Keratinocyte (primary cell): ENCODE measurements around the gene ATXN2. TPM values are rescaled to one million over a fixed set of nuclear protein-coding genes. Genes with fewer than 3 reads are reported as not detected.
"Not testable (repeated sequence)": the region's sequence is repeated elsewhere in the genome, so short reads cannot be mapped to it uniquely, and the experiment has no call there.

Source experiments
- DNase-seq: peaks from one replicate; pipeline ENCODE4 v3.0.0-alpha.2; 2011; ENCODE audit warnings: low read depth, missing footprints, low spot score
- FAIRE-seq: peaks from 2 replicates; lab custom pipeline; 2011; peaks lifted over from hg19 to GRCh38; lab: Jason Lieb, UNC
- H2AFZ ChIP-seq: 2 replicates; pipeline ENCODE4 v1.6.0; 2012; ENCODE audit warnings: low read length, control low read depth, inconsistent platforms; ENCODE audit not compliant: control insufficient read depth
- H3K27ac ChIP-seq: 2 replicates; pipeline ENCODE4 v1.5.1; 2011; ENCODE audit warnings: low read length; ENCODE audit not compliant: control insufficient read depth, insufficient read depth
- H3K27me3 ChIP-seq: 3 replicates; pipeline ENCODE4 v1.6.0; 2011; ENCODE audit warnings: low read length; ENCODE audit not compliant: control insufficient read depth, insufficient read depth; ENCODE audit errors: extremely low read depth
- H3K36me3 ChIP-seq, 2 experiments: 2 replicates in 1 of 2; 3 replicates in 1 of 2; pipeline ENCODE4 v1.5.1; 2011; ENCODE audit warnings: low read length in 2 of 2, mild to moderate bottlenecking in 1 of 2; ENCODE audit not compliant: control insufficient read depth in 2 of 2, insufficient read depth in 2 of 2; ENCODE audit errors: extremely low read depth in 1 of 2
- H3K4me1 ChIP-seq: 3 replicates; pipeline ENCODE4 v1.5.1; 2011; ENCODE audit warnings: low read length; ENCODE audit not compliant: control insufficient read depth, insufficient read depth; ENCODE audit errors: extremely low read depth
- H3K4me2 ChIP-seq: 3 replicates; pipeline ENCODE4 v1.6.0; 2011; ENCODE audit warnings: low read depth, low read length; ENCODE audit not compliant: control insufficient read depth, insufficient read depth; ENCODE audit errors: extremely low read depth
- H3K4me3 ChIP-seq, 3 experiments: fragments of 200-600 bp in 1 of 3; sonication (generic) in 1 of 3; 2 replicates in 2 of 3; 3 replicates in 1 of 3; pipeline ENCODE4 v1.5.1; 2011 to 2016; ENCODE audit warnings: low read length in 3 of 3, mild to moderate bottlenecking in 3 of 3, control low read depth in 2 of 3, inconsistent platforms in 1 of 3, low read depth in 1 of 3, mixed read lengths in 1 of 3, mixed run types in 1 of 3, moderate library complexity in 1 of 3; ENCODE audit not compliant: control insufficient read depth in 2 of 3, insufficient read depth in 2 of 3; ENCODE audit errors: extremely low read depth in 1 of 3
- H3K79me2 ChIP-seq: 2 replicates; pipeline ENCODE4 v1.6.0; 2012; ENCODE audit warnings: low read length; ENCODE audit not compliant: control insufficient read depth, insufficient read depth
- H3K9ac ChIP-seq: 3 replicates; pipeline ENCODE4 v1.6.0; 2011; ENCODE audit warnings: low read length; ENCODE audit not compliant: control insufficient read depth, insufficient read depth; ENCODE audit errors: extremely low read depth
- H3K9me1 ChIP-seq: 3 replicates; pipeline ENCODE4 v1.6.0; 2011; ENCODE audit warnings: low read length; ENCODE audit not compliant: control insufficient read depth, insufficient read depth; ENCODE audit errors: extremely low read depth
- H3K9me3 ChIP-seq: 2 replicates; pipeline ENCODE4 v1.5.1; 2012; ENCODE audit warnings: low read depth, low read length; ENCODE audit not compliant: control insufficient read depth
- H4K20me1 ChIP-seq: 3 replicates; pipeline ENCODE4 v1.6.0; 2011; ENCODE audit warnings: low read length; ENCODE audit not compliant: control insufficient read depth, insufficient read depth; ENCODE audit errors: extremely low read depth
- CTCF ChIP-seq, 3 experiments: IDR thresholded peaks in 1 of 3; conservative IDR thresholded peaks in 1 of 3; optimal IDR thresholded peaks in 1 of 3; 2 replicates in 2 of 3; 3 replicates in 1 of 3; pipeline versions ENCODE3 to v1.5.1; 2011; ENCODE audit warnings: low read length in 3 of 3, mild to moderate bottlenecking in 3 of 3, moderate library complexity in 2 of 3, control low read depth in 1 of 3, inconsistent platforms in 1 of 3; ENCODE audit not compliant: insufficient read depth in 2 of 3; ENCODE audit errors: extremely low read depth in 1 of 3
- EZH2 ChIP-seq: IDR thresholded peaks from one replicate; pipeline ENCODE4 v1.6.1; 2012; ENCODE audit warnings: inconsistent platforms, mild to moderate bottlenecking, low read length, moderate library complexity
- dilution Hi-C: fragments of 300-500 bp; cut with MboI; formaldehyde crosslinking; loops from one replicate; pipeline ENCODE4 v1.7.0; 2020; ENCODE audit warnings: low sequenced_read_pairs; ENCODE audit not compliant: extremely low pct_ligation_motif_present
- polyA plus RNA-seq, 5 experiments: library from polyadenylated mRNA; depleted of rRNA in 3 of 5; stranded (reverse) in 3 of 5; stranded (forward) in 1 of 5; unstranded in 1 of 5; fragments of >200 nt; gene quantifications; 1 replicate in 1 of 5; 2 replicates in 3 of 5; 3 replicates in 1 of 5; pipeline versions ENCODE4 v1.2.1 to v1.2.3, GENCODE V29; 2011 to 2012; ENCODE audit warnings: missing spikeins in 2 of 5, low read depth in 1 of 5, low replicate concordance in 1 of 5

ATXN2 gene
- polyA plus RNA-seq, 1 donor (not counting 4 experiments of a cell fraction or from before 2014, with no cell fraction given), result 19.6 TPM

DNA sequence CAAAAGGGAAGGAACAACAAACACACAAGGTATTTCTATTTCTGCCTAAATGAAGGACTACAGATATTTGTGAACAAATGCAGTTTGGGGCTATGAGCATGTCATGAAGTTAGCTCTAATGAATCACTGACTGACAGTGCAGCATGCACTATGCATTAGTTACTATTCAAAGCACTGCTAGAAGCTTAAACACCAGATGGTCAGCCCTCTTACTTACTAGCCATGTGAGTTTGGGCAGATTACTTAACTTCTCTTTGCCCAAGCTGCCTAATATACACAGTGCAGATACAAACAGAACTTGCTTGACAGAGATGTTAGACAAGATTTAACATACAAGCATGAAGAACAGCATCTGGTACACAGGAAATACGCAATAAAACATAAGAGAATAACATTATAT lies 96.0 kb downstream of the ATXN2 start:
- DNase-seq (no peak), FAIRE-seq (no peak)
- Histone ChIP-seq H3K9ac (no peak overlapping the region), H3K36me3 (peaks cover 8 to 11% of the 10 kb centered on the region in 2 experiments), H3K9me3 (no peaks in the 10 kb centered on the region), H3K27ac (no peak overlapping the region), H3K4me3 (no peak overlapping the region), H3K79me2 (no peaks in the 10 kb centered on the region), H3K4me1 (no peaks in the 10 kb centered on the region), H3K4me2 (no peak overlapping the region), H2AFZ (no peak overlapping the region), H4K20me1 (no peaks in the 10 kb centered on the region), H3K9me1 (no peaks in the 10 kb centered on the region), H3K27me3 (no peaks in the 10 kb centered on the region)
- dilution Hi-C loops, result no loop called here
- no peak for TF ChIP-seq CTCF (optimal IDR thresholded peaks at IDR 0.05 in 1 of 3, IDR thresholded peaks at IDR 0.05 in 1 of 3, conservative IDR thresholded peaks at IDR 0.05 in 1 of 3; ENCODE audit: extremely low read depth in 1 of 3, insufficient read depth in 2 of 3, low read length in 3 of 3)
- TF ChIP-seq EZH2, result no peak

DNA sequence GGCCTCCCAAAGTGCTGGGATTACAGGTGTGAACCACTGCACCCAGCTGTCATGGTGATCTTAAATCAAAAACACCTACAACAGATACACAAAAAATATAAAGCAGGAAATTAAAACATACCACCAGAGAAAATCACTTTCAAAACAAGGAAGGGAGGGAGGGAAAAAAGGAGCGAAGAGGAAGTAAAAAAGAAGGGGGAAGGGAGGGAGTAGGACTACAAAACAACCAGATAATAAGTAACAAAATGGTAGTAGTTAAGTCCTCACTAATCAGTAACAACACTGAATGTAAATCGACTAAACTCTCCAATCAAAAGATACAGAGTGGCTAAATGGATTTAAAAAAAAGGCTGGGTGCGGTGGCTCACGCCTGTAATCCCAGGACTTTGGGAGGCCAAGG lies 104.4 kb downstream of the ATXN2 start:
- Histone ChIP-seq H3K4me3 (no peak overlapping the region), H3K27ac (no peak overlapping the region), H3K9me3 (no peaks in the 10 kb centered on the region), H3K4me1 (no peaks in the 10 kb centered on the region), H2AFZ (no peak overlapping the region), H3K79me2 (no peaks in the 10 kb centered on the region), H3K9me1 (no peaks in the 10 kb centered on the region), H3K4me2 (no peak overlapping the region), H3K9ac (no peak overlapping the region), H4K20me1 (no peaks in the 10 kb centered on the region), H3K27me3 (no peaks in the 10 kb centered on the region), H3K36me3 (peaks cover 6 to 13% of the 10 kb centered on the region in 2 experiments)
- FAIRE-seq (no peak), DNase-seq (no peak)
- TF ChIP-seq CTCF (optimal IDR thresholded peaks at IDR 0.05 in 1 of 3, IDR thresholded peaks at IDR 0.05 in 1 of 3, conservative IDR thresholded peaks at IDR 0.05 in 1 of 3; ENCODE audit: extremely low read depth in 1 of 3, insufficient read depth in 2 of 3, low read length in 3 of 3), result no peak
- TF ChIP-seq EZH2, result no peak
- dilution Hi-C loops, result no loop called here

DNA sequence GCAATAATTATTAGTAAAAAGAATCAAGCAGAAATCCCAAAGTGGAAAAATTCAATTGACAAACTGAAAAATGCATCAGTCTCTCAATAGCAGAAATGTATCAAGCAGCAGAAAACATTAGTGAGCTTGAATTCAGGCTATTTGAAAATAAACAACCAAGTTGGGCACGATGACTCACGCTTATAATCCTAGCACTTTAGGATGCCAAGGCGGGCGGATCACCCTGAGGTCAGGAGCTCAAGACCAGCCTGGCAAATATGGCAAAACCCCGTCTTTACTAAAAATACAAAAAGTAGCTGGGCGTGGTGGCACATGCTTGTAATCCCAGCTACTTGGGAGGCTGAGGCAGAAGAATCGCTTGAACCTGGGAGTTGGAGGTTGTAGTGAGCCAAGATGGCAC lies 106.1 kb downstream of the ATXN2 start:
- H3K9me1 ChIP-seq, H3K9me3 ChIP-seq, H2AFZ ChIP-seq, H3K4me3 ChIP-seq, H3K79me2 ChIP-seq, H3K27me3 ChIP-seq, H3K4me2 ChIP-seq, H4K20me1 ChIP-seq, H3K9ac ChIP-seq, H3K27ac ChIP-seq, H3K4me1 ChIP-seq, dilution Hi-C loops, DNase-seq, FAIRE-seq: not testable (repeated sequence)
- H3K36me3 ChIP-seq, result peaks cover 11 to 13% of the 10 kb centered on the region in 2 experiments
